Measurements from ENCODE around the gene GALNT14. TPM values are rescaled to one million over a fixed set of nuclear protein-coding genes. Genes with fewer than 3 reads are reported as not detected.

GALNT14 gene
- total RNA-seq, 1 donor from 2014 or later: not detected

DNA sequence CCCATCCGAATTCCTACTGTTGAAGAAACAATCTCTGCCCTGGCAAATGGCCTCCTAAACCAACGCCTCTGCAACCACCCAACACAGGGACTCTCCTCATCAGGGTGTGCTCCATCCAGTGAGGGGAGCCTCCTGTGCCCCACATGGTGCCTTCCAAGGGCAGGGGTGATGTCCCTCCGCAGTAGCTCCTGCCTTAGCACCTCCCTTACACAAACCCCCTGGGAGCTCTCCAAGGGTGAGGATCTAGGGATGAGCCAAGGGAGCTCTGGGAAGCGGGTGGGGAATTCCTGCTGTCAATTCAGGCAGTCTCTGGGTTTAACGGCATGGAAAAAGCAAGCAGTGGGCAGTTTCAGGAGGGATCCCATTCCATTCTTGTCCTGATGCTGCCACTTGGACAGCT, 3.8 kb downstream of the GALNT14 start:
- DNase-seq (ENCODE audit: low read depth in 2 of 2): no peak

DNA sequence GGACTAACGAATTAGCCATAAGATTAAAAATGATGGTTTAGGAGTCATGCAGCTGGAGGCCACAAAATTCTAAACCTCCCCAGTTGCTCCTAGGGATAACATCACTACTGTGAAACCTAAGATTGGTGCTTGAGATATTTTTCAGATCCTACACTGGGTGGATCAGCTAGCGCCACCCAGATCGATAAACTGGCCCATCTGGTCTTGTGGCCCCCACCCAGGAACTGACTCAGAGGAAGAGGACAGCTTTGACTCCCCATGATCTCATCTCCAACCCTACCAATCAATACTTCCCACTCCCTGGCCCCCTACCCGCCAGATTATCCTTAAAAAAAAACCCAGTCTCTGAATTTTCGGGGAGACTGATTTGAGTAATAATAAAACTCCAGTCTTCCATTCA, 5.5 kb downstream of the GALNT14 start:
- DNase-seq (ENCODE audit: low read depth in 2 of 2): no peak

DNA sequence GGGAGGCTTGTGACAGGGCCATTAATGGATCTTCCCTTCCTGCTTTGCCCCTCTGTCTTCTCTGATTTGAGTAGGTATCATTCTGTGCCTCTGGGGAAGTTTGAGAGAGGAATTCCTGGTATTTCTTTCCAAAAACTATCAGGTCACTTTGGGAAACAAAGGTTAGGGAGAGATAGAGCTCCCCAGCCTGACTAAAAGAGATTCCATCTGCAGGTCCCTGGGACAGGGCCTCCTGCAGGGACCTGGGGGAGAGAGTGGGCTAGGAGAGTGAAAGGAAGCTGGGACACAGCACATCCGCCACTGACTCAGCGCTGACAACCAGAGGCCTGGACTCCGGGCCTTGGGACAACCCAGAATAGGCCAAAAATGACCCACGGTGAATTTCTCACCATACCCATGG, 6.4 kb downstream of the GALNT14 start:
- no peak for DNase-seq (ENCODE audit: low read depth in 2 of 2)

DNA sequence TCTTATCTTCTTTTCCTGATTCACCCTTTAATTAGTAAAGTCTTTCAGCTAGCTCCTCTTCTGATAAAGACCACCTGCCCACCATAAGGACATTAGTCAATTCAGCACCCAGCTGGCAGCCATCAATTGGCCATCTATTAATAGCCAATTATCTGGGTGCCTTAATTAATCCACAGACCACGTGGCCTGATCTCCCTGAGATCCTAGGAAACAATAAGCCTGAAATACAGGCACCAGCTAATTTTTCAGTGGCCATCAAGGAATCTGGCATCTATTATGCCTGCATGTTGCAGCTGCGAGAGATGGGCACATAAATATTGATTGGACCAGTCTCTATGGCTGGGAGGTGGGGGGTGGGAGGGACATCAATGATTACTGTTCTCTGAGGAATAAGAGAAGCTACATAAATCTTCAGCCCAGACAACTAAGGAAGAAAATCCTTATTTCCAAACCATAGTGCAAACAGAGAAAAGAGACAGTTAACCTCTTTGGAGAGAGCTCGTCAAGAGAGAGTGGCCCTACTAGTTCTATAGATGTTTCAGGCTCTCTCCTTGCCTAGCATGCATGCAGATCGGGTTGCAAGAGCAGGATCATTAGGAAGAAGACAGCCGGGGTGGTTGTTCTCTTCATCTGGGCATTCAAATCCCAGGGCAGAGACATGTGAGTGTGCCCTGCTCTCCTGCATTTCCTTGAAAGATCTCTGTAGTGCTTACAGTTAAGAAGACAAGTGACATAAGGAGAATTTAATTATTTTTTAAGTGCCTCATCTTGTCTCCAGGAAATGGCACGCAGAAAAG, 8.7 kb downstream of the GALNT14 start:
- no peak for DNase-seq (ENCODE audit: low read depth in 2 of 2)

DNA sequence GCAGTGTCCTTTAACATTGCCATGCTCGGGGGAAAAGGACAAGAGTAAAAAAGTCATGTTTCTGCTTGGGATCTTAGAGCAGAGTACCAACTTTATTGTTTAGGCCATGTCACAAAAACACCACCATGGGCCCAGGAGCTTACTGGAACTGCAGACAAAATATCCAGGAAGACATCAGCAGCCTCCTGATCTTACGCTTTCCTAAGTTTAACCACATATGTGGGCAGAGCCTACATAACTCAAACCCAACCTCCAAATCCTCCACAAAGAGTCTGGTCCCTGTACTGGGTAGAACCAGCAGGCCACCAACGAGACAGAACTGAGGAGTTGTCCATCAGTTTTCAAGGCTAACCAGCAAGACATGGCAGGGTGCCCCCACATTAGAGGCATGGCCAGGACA, 10.3 kb downstream of the GALNT14 start:
- no peak for DNase-seq (ENCODE audit: low read depth in 2 of 2)

DNA sequence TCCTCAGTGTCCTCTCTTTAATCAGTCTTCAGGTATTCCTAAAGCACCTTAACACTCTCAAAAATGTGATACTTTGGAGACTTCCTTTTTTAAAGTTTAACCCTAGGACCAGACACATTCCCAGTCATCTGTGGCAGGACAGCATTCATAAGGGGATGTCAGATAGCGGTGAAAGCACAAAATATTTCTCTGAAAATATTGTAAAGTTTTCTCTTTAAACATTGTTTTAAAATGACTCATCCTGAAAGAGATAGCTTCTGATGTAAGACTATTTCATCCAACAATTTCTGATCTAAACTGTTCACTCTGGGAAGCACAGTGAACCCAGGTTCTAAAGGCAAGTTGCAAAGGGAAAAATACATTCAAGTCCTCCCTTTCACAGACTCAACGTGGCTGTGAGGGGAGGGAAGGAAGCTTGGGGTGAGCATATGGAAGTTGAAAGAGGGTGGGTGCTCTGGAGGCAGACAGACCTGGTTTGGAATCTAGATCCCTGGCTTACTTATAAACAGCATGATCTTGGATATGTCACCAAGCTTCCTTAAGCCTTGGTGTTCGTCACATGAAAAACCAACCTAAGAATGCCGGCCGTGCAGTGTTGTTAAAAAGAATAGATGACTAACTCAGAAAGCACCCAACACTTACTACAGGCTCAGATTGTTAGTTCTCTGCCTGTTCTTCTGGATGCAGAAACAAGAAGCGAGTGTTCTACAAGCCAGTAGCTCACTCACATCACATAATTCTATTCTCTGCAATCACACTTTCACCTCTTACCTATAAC, 12.1 kb downstream of the GALNT14 start:
- no peak for DNase-seq (ENCODE audit: low read depth in 2 of 2)

DNA sequence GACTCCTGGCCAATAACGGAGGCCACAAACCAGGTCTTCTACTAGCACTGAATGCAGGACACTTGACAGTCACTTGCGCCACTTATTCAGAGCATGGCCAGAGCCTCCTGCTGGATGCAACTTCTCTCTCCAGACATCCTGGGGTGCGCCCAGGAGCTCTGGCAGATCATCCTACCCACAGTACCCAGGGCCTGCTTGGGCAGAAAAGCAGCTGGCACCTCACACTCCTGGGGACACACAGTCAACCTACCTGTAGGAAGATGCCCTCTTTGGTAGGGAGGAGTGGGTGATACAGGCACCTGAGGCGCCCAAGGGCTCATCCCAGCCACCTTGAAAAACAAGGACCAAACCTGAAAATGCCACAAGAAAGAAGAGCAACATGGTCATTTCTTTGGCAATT, 13.3 kb downstream of the GALNT14 start:
- no peak for DNase-seq (ENCODE audit: low read depth in 2 of 2)

DNA sequence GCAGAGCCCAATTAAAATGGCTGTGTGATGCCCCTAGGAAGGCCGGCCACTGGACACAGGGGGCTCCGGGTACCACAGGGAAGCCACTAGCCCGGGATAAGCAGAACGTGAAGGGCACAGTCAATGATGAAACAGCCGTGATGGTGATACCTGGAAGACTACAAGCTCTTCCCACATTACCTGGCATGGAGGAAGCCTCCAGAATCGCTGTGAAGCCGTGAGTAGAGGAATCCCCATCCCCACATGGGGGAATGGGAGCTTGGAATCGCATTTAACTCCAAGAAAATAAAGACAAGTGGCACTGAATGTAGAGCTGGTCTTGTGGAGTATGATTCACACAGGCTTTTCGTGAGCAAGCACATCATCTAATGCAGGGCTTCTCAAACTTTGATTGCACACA, 16.1 kb downstream of the GALNT14 start:
- no peak for DNase-seq (ENCODE audit: low read depth in 2 of 2)

DNA sequence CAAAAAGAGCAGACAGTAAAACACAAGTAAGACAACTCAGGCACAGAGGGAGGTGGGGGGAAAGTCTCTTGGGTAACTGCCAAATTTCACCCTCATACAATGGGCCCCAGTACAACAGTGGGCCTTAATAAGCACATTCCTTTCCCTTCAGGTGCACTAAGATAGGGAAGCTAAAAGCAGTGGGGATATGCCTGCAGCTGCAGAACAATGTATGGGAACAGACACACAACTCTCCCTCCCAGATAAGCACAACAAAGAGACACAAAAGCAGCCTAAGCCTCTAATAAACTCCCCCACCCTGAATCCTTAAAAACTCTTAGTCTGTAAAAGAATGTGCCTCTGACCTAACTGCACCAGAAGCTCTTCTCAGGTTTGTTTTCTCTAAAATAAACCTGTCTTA, 24.5 kb downstream of the GALNT14 start:
- DNase-seq (ENCODE audit: low read depth in 2 of 2): no peak

DNA sequence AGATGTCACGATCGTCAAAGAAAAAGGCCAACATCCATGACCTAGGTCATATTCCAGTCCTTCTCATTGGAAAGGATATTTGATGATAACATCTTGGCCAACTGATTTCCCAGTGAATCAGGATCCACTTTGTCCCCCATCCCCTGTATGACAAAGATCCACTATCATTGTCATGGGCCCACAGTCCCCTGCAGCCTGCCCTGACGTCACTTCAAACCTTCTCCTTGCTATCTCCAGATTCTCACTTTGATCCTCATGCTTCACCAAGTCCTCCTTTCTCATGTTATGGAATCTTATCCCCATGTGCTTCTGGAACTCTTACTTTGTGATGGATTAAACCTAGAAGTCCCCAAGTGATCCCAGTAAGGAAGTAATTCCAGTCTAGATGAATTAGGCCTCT, 25.7 kb downstream of the GALNT14 start:
- DNase-seq (ENCODE audit: low read depth in 2 of 2): no peak

DNA sequence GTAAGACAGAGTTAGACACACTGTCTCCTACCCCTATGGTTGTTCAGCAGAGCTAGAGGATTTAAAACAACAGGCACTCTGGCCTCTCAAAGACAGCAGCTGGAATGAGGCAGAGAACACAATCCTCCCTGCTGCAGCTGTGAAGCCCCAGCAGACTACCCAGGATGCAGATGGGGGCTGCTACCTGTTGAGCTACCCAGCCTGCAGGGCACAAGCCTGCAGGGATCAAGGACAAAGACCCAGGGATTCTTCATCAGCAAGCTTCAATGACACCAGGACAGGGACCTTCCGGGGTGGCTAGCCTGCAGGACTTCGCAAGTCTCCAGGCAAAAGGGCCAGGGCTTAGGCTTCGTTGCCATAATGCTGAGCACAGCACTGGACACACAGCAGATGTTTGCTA, 27.2 kb downstream of the GALNT14 start:
- DNase-seq (ENCODE audit: low read depth in 2 of 2): no peak

DNA sequence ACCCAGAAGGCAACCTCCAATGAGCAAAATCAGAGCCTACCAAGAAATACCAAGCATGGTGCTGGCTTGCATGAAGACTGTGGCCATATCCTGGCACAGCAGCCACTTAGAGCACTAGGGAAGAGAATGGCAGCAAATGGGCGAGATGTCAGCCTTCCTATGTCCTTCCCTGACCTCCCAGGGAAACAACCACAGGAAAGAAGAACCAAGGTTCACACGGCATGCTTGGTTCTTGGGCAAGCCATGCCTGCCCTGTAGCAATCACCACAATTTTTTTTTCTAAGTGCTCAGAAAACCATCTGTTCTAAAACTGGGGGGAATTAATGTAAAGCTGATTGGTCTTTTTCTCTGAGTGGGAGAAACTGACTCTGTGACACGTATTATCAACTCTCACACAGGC, 27.8 kb downstream of the GALNT14 start:
- no peak for DNase-seq (ENCODE audit: low read depth in 2 of 2)

DNA sequence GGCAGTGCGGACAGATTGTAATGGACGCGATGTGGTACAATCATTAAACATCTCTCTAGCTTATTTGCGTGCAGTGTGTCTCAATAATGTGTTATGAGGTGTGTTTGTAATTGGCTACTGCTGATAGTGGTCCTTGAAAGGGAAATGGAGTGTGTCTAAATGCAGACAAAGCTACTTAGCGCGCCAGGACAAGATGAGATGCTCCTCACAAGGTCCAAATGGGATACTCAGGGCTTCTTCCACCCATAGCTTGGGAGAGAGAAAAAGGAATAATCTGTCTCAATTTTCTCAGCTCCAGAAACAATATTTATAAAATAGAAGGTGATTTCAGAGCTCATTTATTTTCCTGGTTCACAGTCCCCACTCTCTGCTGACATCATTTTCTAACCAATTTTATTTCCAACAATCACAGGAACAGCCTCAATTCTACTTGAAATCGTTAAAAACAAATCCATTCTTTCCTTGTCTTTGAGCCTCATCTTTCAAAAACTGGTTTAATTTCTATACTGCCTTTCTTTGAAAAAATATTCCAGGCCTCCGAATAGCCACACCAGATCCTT, 28.5 kb downstream of the GALNT14 start:
- no peak for DNase-seq (ENCODE audit: low read depth in 2 of 2)

DNA sequence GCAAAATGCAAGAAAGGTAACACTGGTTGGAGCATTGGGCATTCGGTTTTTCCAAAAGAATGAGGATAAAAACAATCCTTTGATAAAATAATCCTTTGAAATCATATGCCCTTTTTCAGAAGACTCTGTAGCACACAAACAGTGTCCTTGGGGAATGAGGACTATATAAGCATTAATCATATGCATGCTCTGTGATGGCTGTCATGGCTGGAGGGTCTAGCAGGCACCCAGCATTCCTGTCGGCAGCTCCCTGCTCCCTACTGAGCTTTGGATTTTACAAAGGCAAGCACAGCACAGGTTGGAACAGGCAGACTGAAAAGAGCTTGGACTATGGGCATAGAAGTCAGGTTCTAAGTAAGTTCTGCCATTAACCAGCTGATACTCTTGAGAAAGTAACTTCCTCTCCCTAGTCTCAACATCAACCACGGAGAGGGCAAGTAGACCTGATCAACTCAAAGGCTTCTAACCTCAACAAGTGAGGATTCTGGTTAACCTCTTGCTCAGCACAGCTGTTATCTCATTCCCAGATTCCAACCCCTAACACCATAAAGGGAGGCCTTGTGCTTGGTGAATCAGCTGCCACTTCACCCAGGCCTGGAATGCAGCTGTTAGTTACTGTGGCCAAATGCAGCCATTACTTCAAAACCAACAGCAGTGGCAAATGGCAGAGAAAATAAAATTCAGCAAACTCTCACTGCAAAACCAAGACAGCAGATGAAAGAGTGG, 29.5 kb downstream of the GALNT14 start:
- DNase-seq (ENCODE audit: low read depth in 2 of 2): no peak

DNA sequence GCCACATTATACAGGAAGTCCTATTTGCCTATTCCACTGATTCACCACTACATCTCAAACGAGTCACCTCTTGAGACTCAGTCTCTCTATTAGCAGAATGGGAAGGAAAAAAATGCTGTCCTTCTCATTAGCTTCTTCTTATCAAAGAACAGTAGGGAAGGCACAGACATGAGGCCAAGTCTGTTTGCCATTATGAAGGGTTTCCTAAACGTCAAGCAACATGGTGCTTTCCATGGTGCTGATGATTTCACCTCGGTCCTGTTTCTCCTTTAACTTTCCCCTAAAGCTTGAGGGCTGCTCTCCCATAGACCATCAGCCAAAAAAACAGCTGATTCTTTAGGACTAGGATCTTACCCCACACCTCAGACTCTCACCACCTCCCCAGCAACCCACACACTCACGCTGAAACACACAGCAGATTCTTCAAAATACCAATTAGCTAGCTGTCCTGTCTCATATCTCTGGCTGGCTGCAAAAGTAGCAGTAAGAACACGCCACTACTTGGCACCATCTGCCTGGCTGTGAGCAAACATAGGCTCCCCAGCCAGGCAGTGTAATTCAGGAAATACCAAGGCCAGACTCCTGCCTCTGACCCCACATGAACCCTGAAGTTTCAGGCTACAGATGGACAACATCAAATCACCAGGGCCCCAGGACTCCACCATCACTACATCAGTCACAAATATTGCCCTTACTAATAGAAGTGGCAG, 30.5 kb downstream of the GALNT14 start:
- DNase-seq (ENCODE audit: low read depth in 2 of 2): no peak

DNA sequence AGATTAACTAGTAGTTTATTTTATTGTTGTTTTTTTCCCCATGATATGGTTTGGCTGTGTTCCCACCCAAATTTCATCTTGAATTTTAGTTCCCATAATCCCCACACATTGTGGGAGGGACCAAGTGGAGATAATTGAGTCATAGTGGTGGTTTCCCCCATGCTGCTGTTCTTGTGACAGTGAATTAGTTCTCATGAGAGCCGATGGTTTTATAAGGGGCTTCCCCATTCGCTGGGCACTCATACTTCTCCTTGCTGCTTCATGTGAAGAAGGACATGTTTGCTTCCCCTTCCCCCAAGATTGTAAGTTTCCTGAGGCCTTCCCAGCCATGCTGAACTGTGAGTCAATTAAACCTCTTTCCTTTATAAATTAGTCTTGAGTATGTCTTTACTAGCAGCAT, 36.5 kb downstream of the GALNT14 start:
- DNase-seq (ENCODE audit: low read depth in 2 of 2): no peak

DNA sequence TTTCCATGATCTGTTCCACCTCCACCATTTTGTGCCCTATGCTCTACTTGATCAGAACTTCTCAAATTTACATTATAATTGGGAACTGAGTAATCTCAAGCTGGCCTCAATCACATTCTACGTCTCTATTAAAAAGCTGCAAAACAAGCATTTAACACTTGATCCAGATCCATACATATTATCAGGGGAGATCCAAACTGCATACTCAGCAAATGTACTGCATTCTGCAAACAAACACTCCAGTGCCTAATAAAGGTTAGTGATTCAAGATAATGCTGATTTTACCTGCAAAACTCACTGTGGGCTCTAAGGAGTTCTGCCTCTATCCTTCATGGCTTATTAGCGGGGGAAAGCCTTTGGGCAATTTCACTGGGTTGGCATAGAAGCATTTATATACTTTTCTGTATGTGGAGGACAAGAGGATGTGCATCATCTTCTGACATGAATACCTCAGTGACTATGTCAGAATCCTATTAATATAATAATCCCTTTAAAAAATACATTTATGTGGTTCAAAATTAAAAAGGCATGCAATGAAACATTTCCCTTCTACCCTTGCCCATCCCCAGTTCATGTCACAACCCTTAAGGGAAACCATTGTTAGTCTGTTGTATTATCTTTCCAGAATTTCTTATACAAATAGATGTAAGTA, 40.2 kb downstream of the GALNT14 start:
- DNase-seq (ENCODE audit: low read depth in 2 of 2): no peak

DNA sequence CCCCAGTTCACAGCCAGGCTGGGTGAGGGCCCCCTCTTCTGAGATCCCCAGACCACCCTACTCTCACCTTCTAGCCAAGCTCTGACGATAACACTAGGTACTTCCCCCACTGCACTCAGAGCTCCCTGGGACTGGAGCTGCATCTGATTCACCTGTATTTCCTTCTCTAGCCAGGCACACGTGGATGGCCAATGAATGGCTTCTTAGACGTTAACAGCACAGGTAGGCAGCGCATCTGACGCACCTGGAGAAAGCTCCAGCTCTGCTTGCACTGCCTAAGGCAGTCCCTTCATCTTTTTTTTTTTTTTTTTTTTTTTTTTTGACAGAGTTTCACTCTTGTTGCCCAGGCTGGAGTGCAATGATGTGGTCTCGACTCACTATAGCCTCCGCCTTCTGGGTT, 48.1 kb downstream of the GALNT14 start:
- no peak for DNase-seq (ENCODE audit: low read depth in 2 of 2)

DNA sequence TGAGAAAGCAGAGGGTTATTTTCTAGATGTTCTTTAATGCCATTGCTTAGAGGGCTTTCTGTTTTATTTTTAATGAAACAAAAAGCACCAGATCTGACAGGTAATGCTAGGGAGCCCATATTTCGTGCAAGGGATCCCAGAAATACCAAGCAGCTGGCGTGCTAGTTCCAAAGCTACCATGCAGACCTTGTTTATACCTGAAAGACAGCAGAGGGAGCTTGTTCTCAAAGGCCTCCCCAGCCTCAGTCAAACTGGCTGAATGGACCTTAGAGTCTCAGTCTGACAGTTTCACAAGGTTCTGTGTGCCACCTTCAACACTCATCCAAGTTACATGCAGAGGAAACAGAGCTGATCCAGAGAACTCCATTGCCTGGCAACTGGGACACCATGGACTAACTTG, 48.6 kb downstream of the GALNT14 start:
- no peak for DNase-seq (ENCODE audit: low read depth in 2 of 2)

DNA sequence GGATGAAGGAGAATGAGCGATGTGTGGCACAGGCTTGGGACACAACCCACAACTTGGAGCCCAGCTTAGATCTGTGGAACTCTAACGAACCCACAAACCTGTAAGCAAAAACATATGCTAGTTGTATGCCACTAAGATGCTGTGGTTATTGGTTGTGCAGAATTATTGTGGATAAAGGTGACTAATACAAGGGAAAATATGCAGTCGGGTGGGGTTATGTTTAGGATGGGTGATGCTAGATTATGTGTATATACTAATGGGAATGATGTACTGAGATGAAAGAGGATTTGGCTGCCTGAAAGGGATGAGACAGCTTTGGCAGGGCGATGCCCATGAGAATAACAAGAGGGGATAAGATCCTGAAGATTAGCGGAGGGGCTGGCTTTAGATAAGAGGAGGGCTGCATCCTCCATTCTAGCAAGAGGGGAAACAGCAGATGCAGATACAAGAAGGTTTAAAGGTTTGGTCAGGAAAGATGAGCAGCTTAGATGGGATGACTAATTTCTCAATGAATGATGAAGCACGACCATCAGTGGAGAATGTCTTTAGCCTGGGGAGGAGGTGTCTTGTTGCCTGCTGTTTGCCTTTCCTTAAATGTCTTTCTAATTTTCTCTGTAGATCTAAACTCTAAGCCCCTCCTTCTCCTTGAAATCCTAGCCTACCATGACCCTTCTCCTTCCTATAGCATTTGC, 49.6 kb downstream of the GALNT14 start:
- no peak for DNase-seq (ENCODE audit: low read depth in 2 of 2)

Data from lung microvascular endothelial cell (primary cell).